Upper lobe of left lung (tissue), 4 donors: ENCODE results near the gene FMO4.

Experiments
- POLR2AphosphoS5 ChIP-seq, 2 donors: sonication (generic); formaldehyde crosslinking; IDR thresholded peaks; one replicate each; pipeline ENCODE4 v1.5.1; 2017; ENCODE audit warnings: antibody characterized with exemption in 2 of 2
- TF ChIP-seq, protein P1 (sequence below), 6 experiments: fragments of 450-650 bp in 4 of 6; fragments of 200-600 bp in 2 of 6; sonication (generic) in 2 of 6; IDR thresholded peaks; one replicate each; pipeline ENCODE4 v1.5.1; 2016 to 2019; ENCODE audit warnings: antibody characterized with exemption in 6 of 6

GRCh38 chr1:171389171-171389570 is 75.2 kb downstream of the FMO4 start:
- TF ChIP-seq POLR2AphosphoS5 (IDR thresholded peaks at IDR 0.05) = no peak
- TF ChIP-seq, protein P1, sequence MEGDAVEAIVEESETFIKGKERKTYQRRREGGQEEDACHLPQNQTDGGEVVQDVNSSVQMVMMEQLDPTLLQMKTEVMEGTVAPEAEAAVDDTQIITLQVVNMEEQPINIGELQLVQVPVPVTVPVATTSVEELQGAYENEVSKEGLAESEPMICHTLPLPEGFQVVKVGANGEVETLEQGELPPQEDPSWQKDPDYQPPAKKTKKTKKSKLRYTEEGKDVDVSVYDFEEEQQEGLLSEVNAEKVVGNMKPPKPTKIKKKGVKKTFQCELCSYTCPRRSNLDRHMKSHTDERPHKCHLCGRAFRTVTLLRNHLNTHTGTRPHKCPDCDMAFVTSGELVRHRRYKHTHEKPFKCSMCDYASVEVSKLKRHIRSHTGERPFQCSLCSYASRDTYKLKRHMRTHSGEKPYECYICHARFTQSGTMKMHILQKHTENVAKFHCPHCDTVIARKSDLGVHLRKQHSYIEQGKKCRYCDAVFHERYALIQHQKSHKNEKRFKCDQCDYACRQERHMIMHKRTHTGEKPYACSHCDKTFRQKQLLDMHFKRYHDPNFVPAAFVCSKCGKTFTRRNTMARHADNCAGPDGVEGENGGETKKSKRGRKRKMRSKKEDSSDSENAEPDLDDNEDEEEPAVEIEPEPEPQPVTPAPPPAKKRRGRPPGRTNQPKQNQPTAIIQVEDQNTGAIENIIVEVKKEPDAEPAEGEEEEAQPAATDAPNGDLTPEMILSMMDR (IDR thresholded peaks at IDR 0.05) = no peak
